Nephron progenitor cell (in vitro differentiated cells): ENCODE measurements around the gene BCL3.

Experiments
- DNase-seq: peaks from one replicate; pipeline ENCODE4 v3.0.0; 2021
- H3K27ac Mint-ChIP-seq: 2 replicates; pipeline ENCODE4 v1.8.0; 2021; ENCODE audit warnings: mild to moderate bottlenecking, moderate library complexity, mixed read lengths
- H3K27me3 Mint-ChIP-seq: 2 replicates; pipeline ENCODE4 v1.8.0; 2021; ENCODE audit warnings: mild to moderate bottlenecking, low read depth, mixed read lengths; ENCODE audit not compliant: poor library complexity
- H3K36me3 Mint-ChIP-seq: 2 replicates; pipeline ENCODE4 v1.8.0; 2021; ENCODE audit warnings: low read depth, mixed read lengths
- H3K4me1 Mint-ChIP-seq: 2 replicates; pipeline ENCODE4 v1.8.0; 2021; ENCODE audit warnings: mixed read lengths
- H3K4me3 Mint-ChIP-seq: 2 replicates; pipeline ENCODE4 v1.8.0; 2021; ENCODE audit warnings: mild to moderate bottlenecking, moderate library complexity, mixed read lengths
- H3K9me3 Mint-ChIP-seq: 2 replicates; pipeline ENCODE4 v1.8.0; 2021; ENCODE audit warnings: mild to moderate bottlenecking, moderate library complexity, mixed read lengths
- CTCF ChIP-seq: fragments of 200-600 bp; sonication (generic); IDR thresholded peaks from 2 replicates; pipeline ENCODE4 v1.5.0; 2021; ENCODE audit warnings: antibody characterized with exemption

BCL3 gene

GRCh38 chr19:44752123-44752815 is 3.8 kb downstream of the BCL3 start:
- DNase-seq, result no peak
- H3K27me3 Mint-ChIP-seq, result peaks cover 96% of the 10 kb centered on the region
- no peaks in the 10 kb centered on the region for H3K9me3 Mint-ChIP-seq
- H3K4me3 Mint-ChIP-seq, result peak overlapping the region; percentile 62
- H3K36me3 Mint-ChIP-seq, result no peaks in the 10 kb centered on the region
- no peak overlapping the region for H3K27ac Mint-ChIP-seq
- peaks cover 43% of the 10 kb centered on the region for H3K4me1 Mint-ChIP-seq
- TF ChIP-seq CTCF, result no peak

- Mint-ChIP-seq H3K27me3 (peaks cover 96% of the 10 kb centered on the region), H3K4me1 (peaks cover 41% of the 10 kb centered on the region), H3K9me3 (no peaks in the 10 kb centered on the region), H3K27ac (no peak overlapping the region), H3K4me3 (peak overlapping the region; percentile 62), H3K36me3 (no peaks in the 10 kb centered on the region)
- peak; percentile 70 for DNase-seq
- no peak for TF ChIP-seq CTCF
Measured at GRCh38 chr19:44752816-44753625, 4.5 kb downstream of the BCL3 start.

GRCh38 chr19:44753626-44753931 is 5.1 kb downstream of the BCL3 start:
- Mint-ChIP-seq H3K4me1 (peaks cover 43% of the 10 kb centered on the region), H3K27me3 (peaks cover 98% of the 10 kb centered on the region), H3K4me3 (peak overlapping the region; percentile 75), H3K36me3 (no peaks in the 10 kb centered on the region), H3K27ac (no peak overlapping the region), H3K9me3 (no peaks in the 10 kb centered on the region)
- no peak for DNase-seq
- no peak for TF ChIP-seq CTCF

GRCh38 chr19:44753932-44754749 is 5.6 kb downstream of the BCL3 start:
- H3K4me1 Mint-ChIP-seq, result peaks cover 45% of the 10 kb centered on the region
- peaks cover 100% of the 10 kb centered on the region for H3K27me3 Mint-ChIP-seq
- peak overlapping the region; percentile 75 for H3K4me3 Mint-ChIP-seq
- peak; percentile 65 for DNase-seq
- no peak overlapping the region for H3K27ac Mint-ChIP-seq
- H3K36me3 Mint-ChIP-seq, result no peaks in the 10 kb centered on the region
- no peak for TF ChIP-seq CTCF
- no peaks in the 10 kb centered on the region for H3K9me3 Mint-ChIP-seq

GRCh38 chr19:44754750-44755080 is 6.2 kb downstream of the BCL3 start:
- no peak overlapping the region for H3K27ac Mint-ChIP-seq
- no peaks in the 10 kb centered on the region for H3K9me3 Mint-ChIP-seq
- peaks cover 98% of the 10 kb centered on the region for H3K27me3 Mint-ChIP-seq
- H3K4me3 Mint-ChIP-seq, result peak overlapping the region; percentile 70
- DNase-seq, result no peak
- no peaks in the 10 kb centered on the region for H3K36me3 Mint-ChIP-seq
- no peak for TF ChIP-seq CTCF
- H3K4me1 Mint-ChIP-seq, result peaks cover 45% of the 10 kb centered on the region
